ENCODE results near the gene MVB12B.

GRCh38 chr9:126456441-126457174 lies 130.0 kb downstream of the MVB12B start:
- TF ChIP-seq CTCF (IDR thresholded peaks at IDR 0.05; ENCODE audit: poor library complexity, severe bottlenecking) = no peak
- TF ChIP-seq EP300 (conservative IDR thresholded peaks at IDR 0.05; ENCODE audit: poor library complexity, severe bottlenecking) = no peak
- TF ChIP-seq POLR2AphosphoS5 (IDR thresholded peaks at IDR 0.05) = no peak
- no peak for TF ChIP-seq SMC3 (conservative IDR thresholded peaks at IDR 0.05; ENCODE audit: poor library complexity)
